ENCODE results near the gene WDR49.
"Not testable (repeated sequence)": the region's sequence is repeated elsewhere in the genome, so short reads cannot be mapped to it uniquely, and the experiment has no call there.

Gene WDR49

GRCh38 chr3:167653760-167654159 is at the start of gene WDR49:
Gene WDR49, minus strand, starts transcription at chr3:167653942. Its CDS starts 517 bp downstream, at chr3:167653425.
- DNase-seq: no peak

GRCh38 chr3:167700926-167701325 is 47.2 kb upstream of the WDR49 start:
- DNase-seq: no peak

- DNase-seq: no peak
These were observed 46.3 kb upstream of the WDR49 start for GRCh38 chr3:167700046-167700445.

GRCh38 chr3:167694121-167694520 is 40.4 kb upstream of the WDR49 start:
- no peak for DNase-seq

GRCh38 chr3:167691366-167691765 is 37.6 kb upstream of the WDR49 start:
- no peak for DNase-seq

- peak; percentile 73 for DNase-seq
These were observed 30.7 kb upstream of the WDR49 start for GRCh38 chr3:167684388-167684993.

- no peak for DNase-seq
These were observed 25.8 kb upstream of the WDR49 start for GRCh38 chr3:167679526-167679925.

GRCh38 chr3:167675848-167676247 is 22.1 kb upstream of the WDR49 start:
- DNase-seq: no peak

GRCh38 chr3:167673221-167673620 is 19.5 kb upstream of the WDR49 start:
- no peak for DNase-seq

- no peak for DNase-seq
These were observed 18.2 kb upstream of the WDR49 start for GRCh38 chr3:167671878-167672427.

GRCh38 chr3:167669699-167670098 is 16.0 kb upstream of the WDR49 start:
- no peak for DNase-seq

- no peak for DNase-seq
These were observed 14.9 kb upstream of the WDR49 start for GRCh38 chr3:167668651-167669050.

- DNase-seq: no peak
These were observed 12.8 kb upstream of the WDR49 start for GRCh38 chr3:167666563-167666962.

- no peak for DNase-seq
These were observed 9.2 kb upstream of the WDR49 start for GRCh38 chr3:167662919-167663400.

GRCh38 chr3:167657684-167658225 is 4.0 kb upstream of the WDR49 start:
- no peak for DNase-seq

- DNase-seq: no peak
These were observed 3.1 kb upstream of the WDR49 start for GRCh38 chr3:167656821-167657220.

GRCh38 chr3:167653155-167653554 is 587 bp downstream of the WDR49 start:
- DNase-seq: no peak

- no peak for DNase-seq
These were observed 1.9 kb downstream of the WDR49 start for GRCh38 chr3:167651826-167652225.

- no peak for DNase-seq
These were observed 3.3 kb downstream of the WDR49 start for GRCh38 chr3:167650459-167650858.

GRCh38 chr3:167649746-167650145 is 4.0 kb downstream of the WDR49 start:
- DNase-seq: no peak

GRCh38 chr3:167644611-167645010 is 9.1 kb downstream of the WDR49 start:
- no peak for DNase-seq

GRCh38 chr3:167631471-167631870 is 22.3 kb downstream of the WDR49 start:
- DNase-seq: no peak

- no peak for DNase-seq
These were observed 27.3 kb downstream of the WDR49 start for GRCh38 chr3:167626490-167626889.

GRCh38 chr3:167615030-167615429 is 38.7 kb downstream of the WDR49 start:
- DNase-seq: no peak

- DNase-seq: not testable (repeated sequence)
These were observed 39.5 kb downstream of the WDR49 start for GRCh38 chr3:167614196-167614595.
